NCI-H526 (cell line): Measurements from ENCODE around the gene EIF4B.
A peak's percentile ranks its signal among the peaks of the same experiment; 100 is the strongest.

Source experiments
- DNase-seq, 2 experiments: peaks; one replicate each; lab custom pipeline; 2025; lab: John Stamatoyannopoulos, UW

Gene EIF4B

GRCh38 chr12:53068811-53069585 is 62.7 kb downstream of the EIF4B start:
- no peak for DNase-seq

DNA sequence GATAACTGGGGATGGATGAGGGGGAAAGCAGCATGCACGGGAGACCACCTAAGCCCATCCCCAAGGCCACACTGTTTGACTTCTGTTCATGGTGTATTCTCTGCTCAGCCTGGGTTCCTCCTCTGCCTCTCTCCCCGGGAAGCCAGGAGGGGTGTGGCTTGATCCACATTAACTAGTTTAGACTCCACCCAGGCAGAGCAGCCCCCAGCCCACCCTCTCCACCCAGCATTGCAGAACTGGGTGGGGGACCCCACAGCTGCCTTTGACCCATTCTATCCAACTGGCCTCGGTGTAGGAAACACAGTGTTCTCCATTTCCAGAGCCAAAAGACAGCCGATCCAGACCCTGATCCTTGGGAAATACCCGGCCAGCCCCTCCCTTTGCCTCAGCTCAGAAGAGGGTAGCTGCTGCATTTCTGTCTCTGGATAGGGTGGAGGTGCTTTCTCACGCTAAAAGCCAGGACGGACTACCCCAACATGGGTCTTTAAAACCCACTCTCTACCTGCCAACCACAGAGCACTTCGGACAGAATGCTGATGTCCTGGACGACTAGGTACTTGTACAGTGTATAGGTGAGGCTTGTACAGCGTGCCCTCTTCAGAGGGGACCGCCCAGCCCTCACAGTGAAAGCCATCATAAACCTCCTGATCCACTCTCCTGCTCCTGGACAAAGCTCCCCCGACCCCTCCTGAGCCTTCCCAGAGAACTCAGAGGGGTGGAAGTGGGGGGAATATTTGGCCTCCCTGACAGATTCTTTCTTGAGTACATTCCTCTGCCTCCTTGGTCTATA is 63.6 kb downstream of the EIF4B start:
- no peak for DNase-seq

GRCh38 chr12:53070877-53071492 is 64.7 kb downstream of the EIF4B start:
- DNase-seq, result no peak

GRCh38 chr12:53071591-53072551 is 65.6 kb downstream of the EIF4B start:
- no peak for DNase-seq

DNA sequence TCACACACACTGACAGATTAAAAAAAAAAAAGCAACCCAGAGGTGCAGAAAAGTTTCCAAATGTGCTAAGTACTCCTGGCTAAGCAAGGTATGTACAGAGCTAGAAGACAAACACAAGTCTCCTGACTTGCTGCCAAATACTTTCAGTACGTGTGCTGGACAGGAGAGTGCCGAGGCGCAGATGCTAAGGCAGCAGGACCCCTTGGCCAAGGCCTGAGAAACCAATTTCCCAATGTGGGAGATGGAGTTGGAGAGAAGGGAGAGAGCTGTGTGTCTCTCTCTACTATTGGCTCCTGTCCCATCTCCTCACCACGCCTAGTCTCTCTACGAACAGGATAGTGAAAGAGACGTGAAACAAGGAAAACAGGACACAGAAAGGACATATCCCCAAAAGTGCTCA is 67.6 kb downstream of the EIF4B start:
- no peak for DNase-seq

DNA sequence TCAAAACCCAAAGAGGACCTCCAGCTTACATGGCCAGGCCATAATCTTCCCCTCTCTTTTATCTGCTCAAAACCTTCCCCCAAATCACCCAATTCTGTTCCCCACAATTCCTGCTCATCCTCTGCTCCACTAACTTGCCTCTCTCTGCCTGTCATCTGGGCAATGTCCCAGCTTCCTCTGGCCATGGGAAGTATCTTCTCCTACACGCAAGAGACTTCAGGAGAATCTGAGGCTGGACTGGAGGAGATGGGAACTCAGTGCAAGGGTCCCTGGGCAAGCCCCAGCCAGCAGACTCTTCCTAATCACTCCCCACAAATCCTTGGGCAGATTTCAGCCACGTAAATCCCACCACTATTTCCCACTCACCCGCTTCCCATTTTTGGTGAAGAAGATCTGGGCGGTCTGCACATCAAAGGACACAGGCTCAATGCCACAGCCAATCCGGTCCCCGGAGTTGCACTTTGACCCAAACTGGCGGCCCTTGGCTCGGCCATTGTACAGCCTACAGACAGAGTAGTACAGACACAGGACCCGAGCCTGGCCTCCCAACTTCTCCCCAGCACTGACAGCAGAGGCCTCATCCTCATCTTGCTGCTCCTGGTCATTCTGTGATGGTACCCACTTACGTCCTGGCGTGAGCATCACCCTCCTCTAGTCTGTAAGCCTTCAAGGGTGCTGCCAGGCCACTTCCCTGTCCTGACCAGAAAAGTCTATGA is 68.2 kb downstream of the EIF4B start:
- DNase-seq, result no peak

GRCh38 chr12:53074999-53075370 is 68.7 kb downstream of the EIF4B start:
- DNase-seq, result no peak

DNA sequence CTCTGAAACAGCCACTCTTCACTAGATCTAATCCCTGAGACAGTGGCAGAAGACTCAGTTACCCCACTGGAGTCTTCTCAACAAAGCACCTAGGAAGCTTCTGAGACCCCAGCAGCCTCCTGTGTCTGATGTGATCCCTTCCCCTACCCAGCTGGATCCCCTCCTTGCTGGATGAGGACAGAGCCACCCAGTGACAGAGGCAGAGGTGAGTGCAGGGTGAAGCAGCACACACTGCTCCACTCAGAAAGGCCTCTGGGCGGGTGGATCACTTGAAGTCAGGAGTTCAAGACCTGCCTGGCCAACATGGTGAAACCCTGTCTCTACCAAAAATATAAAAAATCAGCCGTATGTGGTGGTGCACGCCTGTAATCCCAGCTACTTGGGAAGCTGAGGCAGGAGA is 70.2 kb downstream of the EIF4B start:
- no peak for DNase-seq

GRCh38 chr12:53077030-53077429 is 70.8 kb downstream of the EIF4B start:
- no peak for DNase-seq

- DNase-seq, result peak; percentile 73 to 88
Measured at GRCh38 chr12:53078425-53079225, 72.4 kb downstream of the EIF4B start.

DNA sequence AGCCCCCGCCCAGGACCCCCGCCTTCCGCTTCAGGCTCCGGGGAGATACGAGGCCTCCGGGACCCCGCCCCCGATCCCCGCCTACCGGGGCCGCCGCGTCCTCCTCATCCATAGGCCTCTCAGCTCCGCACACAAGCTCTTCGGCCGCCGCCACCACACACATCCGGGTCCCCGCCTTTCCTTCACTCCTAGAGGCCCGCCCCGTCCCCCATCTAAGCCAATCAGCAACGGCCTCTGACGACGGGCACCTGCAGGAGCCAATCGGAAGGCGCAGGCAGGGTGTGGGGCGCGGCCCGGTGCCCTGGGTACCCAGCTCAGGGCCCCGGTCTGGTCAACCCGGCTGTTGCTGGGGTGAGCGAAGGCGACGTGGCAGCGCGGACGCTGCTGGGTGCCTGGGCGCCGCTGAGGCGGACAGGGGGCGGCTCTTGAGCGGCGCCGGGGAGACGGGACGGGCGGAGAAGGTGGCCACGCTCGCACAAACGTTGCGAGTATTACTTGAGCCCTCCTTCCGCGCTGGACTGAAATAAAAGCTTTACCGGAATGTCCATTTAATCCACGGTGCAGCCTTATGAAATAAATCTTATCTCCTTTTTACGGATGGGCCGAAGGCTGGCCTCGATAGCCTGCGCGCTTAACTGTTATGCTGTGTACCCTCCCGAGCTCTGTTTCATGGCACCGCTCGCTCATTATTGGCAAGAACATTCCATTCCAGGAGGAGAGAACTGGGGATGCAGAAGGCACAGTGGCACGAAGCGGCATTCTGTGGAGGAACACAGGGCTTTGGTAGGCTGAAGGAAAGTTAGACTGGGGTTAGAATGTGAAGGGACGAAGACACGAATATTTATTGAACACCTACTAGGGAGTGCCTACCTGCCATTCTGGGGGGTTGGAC is 73.2 kb downstream of the EIF4B start, which contains the start of gene SPRYD3:
Gene SPRYD3 (minus strand): TSS at position 165 of the 892 bp plus-strand sequence. CDS start 57 bp downstream, at position 108.
- DNase-seq, result peak; percentile 93 to 98

- no peak for DNase-seq
Measured at GRCh38 chr12:53082637-53083175, 76.5 kb downstream of the EIF4B start.

GRCh38 chr12:53086361-53086760 is 80.1 kb downstream of the EIF4B start:
- DNase-seq, result no peak

GRCh38 chr12:53090105-53090504 is 83.8 kb downstream of the EIF4B start:
- no peak for DNase-seq

- DNase-seq, result no peak
Measured at GRCh38 chr12:53090554-53090953, 84.3 kb downstream of the EIF4B start.

DNA sequence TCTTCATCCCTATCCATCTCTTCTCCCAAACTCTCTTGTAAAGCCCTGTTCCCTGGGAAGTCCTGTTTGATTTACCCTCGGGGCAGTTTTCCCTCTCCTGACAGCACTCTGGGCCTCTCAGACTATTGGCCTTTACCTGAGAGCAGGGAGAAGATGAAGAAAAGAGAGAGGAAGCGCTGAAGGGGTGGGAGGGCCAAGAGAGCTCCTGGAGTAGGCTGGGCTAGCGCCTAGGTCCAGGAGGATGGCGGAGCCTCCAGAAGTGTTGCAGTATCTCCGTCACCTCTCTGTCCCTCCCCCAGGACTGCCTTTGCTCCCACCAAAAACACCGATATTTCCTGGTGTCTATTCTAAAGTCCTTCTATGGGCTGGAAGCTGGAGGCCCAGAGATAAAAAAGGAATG is 85.5 kb downstream of the EIF4B start:
- DNase-seq, result no peak
